HG03139 (cell line): ENCODE measurements around the gene CSF3R.

Experiments
- ATAC-seq: cut with Tn5 transposase; IDR thresholded peaks from one replicate; pipeline ENCODE4 v1.9.1; 2021; ENCODE audit not compliant: unreplicated experiment

Gene CSF3R

GRCh38 chr1:36421649-36422048 lies 61.1 kb downstream of the CSF3R start:
- no peak for ATAC-seq

DNA sequence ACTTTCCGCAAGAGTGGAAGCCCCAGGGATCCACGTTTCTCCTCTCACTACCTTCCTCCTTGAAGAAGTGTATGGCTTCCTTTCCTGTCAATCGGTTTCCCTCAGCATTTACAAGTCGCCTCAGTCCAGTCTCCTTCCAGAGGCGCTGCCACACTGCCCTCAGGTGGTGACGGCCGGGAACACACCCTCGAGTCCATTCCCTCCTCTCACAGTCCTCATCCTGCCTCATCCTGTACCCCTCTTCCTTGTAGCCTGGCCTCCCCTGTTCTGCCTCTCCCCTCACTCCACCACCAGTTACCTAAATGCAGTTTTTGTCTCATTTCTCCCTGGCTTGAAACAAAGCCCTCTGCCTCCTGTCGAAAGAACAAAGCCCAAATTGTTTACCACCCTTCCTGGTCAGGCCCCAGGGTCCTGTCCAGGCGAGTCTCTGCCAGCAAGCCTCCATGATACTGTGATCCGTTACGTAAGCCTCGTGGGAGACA lies 61.8 kb downstream of the CSF3R start:
- no peak for ATAC-seq

- no peak for ATAC-seq
Measured at GRCh38 chr1:36420409-36420808, 62.3 kb downstream of the CSF3R start.

DNA sequence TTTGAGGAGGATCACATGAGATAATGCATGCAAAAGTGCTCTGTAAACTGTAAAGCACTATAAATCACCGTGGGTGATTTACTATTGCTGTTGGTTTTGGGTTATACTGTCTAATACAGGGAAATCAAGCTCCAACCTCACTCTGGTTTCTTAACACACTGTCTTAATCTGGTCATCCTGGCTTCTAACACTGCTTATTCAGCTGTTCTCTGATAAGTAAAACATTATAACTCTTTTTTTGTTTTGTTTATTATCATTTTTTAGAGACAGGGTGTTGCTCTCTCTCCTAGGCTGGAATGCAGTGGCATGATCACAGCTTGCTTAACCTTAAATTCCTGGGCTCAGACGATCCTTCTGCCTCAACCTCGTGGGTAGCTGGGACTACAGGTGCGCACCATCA lies 63.1 kb downstream of the CSF3R start:
- no peak for ATAC-seq

- ATAC-seq, result no peak
Measured at GRCh38 chr1:36419140-36419539, 63.6 kb downstream of the CSF3R start.

GRCh38 chr1:36417931-36418330 lies 64.8 kb downstream of the CSF3R start:
- ATAC-seq, result no peak
